Epithelial cell of esophagus (primary cell): ENCODE data around the gene SLC2A11.
"Not testable (repeated sequence)": the region's sequence is repeated elsewhere in the genome, so short reads cannot be mapped to it uniquely, and the experiment has no call there.

Source experiments
- DNase-seq: peaks from one replicate; pipeline ENCODE4 v3.0.0; 2010; ENCODE audit warnings: low read depth
- H3K4me3 ChIP-seq: 2 replicates; pipeline ENCODE4 v1.5.1; 2011; ENCODE audit warnings: mild to moderate bottlenecking, low read length, control low read depth
- TF ChIP-seq, protein P1 (sequence below): IDR thresholded peaks from 2 replicates; pipeline ENCODE4 v1.5.1; 2011; ENCODE audit warnings: low read depth, mild to moderate bottlenecking, low read length, control low read depth, inconsistent platforms; ENCODE audit not compliant: insufficient read depth; ENCODE audit errors: missing control alignments

The SLC2A11 gene

DNA sequence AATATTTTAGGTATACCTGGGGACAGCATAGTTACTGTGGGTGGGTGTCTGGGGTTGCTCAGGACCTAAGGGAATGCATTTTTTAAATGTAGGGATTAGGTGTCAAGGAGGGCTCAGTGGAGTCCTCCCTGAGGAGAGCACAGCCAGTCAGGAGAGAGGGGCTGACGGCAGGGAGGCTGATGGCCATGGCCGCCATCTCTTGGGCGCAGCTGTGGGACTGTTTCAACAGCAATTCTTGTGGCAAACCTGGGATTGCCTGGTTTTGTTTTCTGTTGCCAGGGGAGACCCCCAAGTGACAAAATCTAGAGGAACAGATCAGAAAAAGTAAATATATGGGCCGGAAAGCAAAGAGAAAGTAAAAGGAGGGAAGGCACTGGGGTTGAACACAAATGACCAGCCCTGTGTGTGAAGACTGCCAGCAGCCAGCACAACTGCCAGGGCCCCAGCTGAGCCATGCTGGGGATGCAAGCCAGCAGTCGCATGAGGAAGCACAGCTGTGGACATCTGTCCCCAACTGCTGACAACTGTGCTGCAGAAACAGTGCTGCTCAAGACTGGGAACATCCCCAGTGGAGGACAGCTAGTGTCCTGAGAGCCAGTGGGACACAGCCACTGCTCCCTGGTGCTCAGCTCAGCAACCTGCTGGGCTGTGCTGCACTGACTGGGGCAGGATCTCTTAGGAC is 47.0 kb downstream of the SLC2A11 start:
- no peak for DNase-seq
- H3K4me3 ChIP-seq: no peak overlapping the region
- TF ChIP-seq, protein P1, sequence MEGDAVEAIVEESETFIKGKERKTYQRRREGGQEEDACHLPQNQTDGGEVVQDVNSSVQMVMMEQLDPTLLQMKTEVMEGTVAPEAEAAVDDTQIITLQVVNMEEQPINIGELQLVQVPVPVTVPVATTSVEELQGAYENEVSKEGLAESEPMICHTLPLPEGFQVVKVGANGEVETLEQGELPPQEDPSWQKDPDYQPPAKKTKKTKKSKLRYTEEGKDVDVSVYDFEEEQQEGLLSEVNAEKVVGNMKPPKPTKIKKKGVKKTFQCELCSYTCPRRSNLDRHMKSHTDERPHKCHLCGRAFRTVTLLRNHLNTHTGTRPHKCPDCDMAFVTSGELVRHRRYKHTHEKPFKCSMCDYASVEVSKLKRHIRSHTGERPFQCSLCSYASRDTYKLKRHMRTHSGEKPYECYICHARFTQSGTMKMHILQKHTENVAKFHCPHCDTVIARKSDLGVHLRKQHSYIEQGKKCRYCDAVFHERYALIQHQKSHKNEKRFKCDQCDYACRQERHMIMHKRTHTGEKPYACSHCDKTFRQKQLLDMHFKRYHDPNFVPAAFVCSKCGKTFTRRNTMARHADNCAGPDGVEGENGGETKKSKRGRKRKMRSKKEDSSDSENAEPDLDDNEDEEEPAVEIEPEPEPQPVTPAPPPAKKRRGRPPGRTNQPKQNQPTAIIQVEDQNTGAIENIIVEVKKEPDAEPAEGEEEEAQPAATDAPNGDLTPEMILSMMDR: no peak

DNA sequence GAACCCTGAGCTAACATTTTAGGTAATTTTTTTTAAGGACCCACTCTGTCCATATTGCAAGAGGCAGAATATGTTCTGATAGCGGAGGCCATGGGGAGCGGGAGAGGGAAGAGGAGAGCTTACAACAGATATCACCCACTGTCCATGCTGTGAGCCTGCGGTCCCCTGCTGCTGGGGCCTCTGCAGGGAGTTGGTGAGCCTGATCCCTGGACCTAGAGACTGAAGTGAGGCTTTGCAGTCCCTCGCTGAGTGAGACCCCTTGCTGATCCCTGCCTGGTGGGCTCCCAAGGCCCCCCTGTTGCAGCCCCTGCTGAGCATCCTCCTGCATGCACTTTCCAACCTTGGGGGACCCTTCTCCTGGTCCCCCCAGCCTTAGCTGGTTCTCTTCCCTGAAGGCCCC is 49.0 kb downstream of the SLC2A11 start:
- TF ChIP-seq, protein P1: no peak
- H3K4me3 ChIP-seq: no peak overlapping the region
- no peak for DNase-seq

DNA sequence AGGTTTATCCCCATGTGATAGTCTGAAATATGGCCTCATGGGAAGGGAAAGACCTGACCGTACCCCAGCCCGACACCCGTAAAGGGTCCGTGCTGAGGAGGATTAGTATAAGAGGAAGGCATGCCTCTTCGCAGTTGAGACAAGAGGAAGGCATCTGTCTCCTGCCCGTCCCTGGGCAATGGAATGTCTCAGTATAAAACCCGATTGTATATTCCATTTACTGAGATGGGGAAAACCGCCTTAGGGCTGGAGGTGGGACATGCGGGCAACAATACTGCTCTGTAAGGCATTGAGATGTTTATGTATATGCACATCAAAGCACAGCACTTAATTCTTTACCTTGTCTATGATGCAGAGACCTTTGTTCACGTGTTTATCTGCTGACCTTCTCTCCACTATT is 49.7 kb downstream of the SLC2A11 start:
- not testable (repeated sequence) for DNase-seq, H3K4me3 ChIP-seq

DNA sequence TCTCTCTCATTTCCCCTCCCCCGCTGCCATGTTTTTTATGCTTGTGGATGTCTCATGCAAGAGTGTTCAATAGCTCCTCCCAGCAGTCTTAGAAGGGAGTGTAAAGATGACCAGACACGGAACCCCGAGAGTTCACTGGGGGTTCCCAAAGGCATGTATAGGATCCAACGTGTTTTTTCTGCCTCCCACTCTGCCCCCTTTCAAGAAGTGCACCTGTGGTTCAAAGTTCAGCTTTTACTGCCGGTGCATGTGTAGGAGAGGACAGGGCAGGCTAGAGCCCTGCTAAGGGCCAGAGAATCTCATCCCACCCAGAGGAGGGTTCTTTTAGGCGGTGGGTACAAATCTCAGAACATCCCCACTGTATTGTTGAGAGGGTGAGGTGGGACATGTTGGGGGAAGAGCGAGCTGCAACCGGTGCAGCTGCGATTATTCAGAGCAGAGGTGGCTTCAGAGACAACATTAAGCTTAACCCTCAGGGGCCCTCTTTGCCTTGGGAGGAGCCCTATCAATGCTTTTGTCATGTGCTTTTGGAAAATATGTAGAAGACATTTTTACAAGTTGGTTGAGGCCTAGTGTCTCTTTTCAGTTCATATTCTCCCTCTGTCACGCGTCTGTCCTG is 51.0 kb downstream of the SLC2A11 start:
- TF ChIP-seq, protein P1: no peak
- DNase-seq: no peak
- H3K4me3 ChIP-seq: no peak overlapping the region

DNA sequence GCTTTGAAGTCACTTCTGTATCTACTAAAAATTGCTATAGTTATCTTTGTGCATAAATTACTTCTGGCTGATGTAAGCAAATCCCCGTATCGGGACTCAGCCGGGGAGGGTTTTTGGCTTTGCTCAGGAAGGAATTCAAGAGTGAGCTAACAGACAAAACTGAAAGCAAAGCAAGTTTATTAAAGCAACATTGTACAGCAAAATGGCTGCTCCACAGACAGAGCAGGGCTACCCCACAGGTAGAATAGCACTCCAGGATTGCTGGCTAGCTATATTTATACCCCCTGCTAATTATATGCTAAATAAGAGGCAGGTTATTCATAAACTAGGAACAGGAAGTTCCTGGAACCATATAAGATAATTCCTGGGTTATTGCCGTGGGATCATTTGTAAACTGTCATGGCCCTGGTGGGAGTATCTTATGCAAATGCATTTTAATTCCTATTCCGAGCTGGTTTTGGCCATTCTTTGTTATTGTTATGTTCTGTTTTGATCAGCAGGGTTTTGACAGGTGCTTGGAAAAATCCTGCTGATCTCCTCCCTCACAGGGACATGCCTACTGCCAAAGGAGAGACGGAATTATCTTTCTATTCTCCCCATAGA is 51.7 kb downstream of the SLC2A11 start:
- DNase-seq: no peak
- H3K4me3 ChIP-seq: no peak overlapping the region
- TF ChIP-seq, protein P1: no peak

DNA sequence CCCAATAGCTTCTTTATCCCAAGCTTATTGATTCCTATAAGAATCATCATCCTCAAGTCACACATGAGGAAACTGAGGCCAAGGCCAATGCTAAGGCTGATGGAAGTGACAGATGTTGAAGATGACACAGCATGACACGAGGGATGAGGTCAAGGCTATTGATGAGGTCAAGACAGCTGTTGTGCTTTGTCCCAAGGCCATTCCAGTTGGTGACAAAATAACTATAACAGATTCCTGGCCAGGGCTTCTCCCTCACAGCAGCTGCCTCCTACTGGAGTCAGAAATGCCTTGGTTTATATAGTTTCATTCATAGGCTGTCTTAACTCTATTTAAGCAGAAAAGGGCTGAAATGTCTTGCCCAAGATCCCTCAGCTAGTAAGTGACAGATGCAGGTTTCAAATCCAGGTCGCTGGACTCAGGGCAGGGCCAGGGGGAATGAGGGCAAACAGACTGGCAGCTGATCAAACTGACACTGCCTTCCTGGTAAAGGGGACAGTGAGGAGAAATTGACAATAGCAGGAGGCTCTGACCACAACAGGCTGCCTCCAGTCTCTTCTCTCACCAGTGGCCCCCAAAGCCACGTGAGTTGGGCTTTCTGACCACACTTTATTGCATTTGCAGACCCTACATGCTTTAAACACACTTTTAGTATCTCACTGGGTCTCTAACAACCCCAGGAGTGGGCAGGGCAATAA is 53.0 kb downstream of the SLC2A11 start:
- TF ChIP-seq, protein P1: no peak
- no peak for DNase-seq
- no peak overlapping the region for H3K4me3 ChIP-seq

DNA sequence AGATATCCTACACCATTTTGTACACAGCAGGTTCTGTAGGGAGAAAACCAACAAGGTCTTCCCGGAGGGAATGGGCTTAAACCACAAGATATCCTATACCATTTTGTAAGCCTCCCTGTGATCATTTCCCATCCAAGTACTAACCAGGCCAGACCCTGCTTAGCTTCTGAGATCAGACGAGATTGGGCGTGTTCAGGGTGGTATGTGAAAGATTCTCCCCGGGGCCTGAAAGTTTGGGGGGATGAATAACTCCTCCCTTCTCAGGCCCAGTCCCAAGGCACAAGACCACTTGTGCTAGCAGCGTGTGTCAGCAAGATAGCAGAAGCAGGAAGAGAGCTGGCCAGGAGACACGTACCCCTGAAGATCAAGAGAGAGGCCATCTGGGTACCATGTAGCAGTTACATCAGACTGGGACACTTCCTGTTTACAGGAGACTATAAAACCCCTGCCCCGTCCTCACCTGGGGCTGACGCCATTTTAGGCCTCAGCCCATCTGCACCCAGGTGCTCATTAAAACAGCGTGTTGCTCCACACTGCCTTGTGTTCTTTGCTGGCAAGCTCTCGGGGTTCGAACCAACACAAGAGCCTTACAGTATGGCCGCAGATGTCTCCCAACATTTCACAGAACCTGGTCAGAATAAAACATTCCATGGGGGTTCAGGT is 53.8 kb downstream of the SLC2A11 start:
- H3K4me3 ChIP-seq: no peak overlapping the region
- no peak for DNase-seq
- TF ChIP-seq, protein P1: no peak
